ENCODE measurements around the gene PTRHD1.

The PTRHD1 gene

GRCh38 chr2:24762518-24762917 lies 30.7 kb downstream of the PTRHD1 start:
- Histone ChIP-seq H3K27ac (ENCODE audit: low read length) (no peak overlapping the region), H3K4me3 (ENCODE audit: low read length) (no peak overlapping the region), H3K9me3 (replicated peaks; ENCODE audit: insufficient read depth, low read length) (no peaks in the 10 kb centered on the region), H3F3A (ENCODE audit: insufficient read depth, low read length) (no peaks in the 10 kb centered on the region), H2AFZ (ENCODE audit: low read length) (no peak overlapping the region), H3K9ac (ENCODE audit: low read length) (no peak overlapping the region), H3K79me2 (ENCODE audit: low read length) (no peaks in the 10 kb centered on the region), H3K4me1 (ENCODE audit: low read length) (peaks cover 5% of the 10 kb centered on the region), H3K9me2 (replicated peaks; ENCODE audit: insufficient read depth, low read length) (no peaks in the 10 kb centered on the region), H3K27me3 (replicated peaks; ENCODE audit: insufficient read depth, low read length) (no peaks in the 10 kb centered on the region), H3K4me2 (ENCODE audit: low read depth, low read length) (no peak overlapping the region), H4K20me1 (ENCODE audit: insufficient read depth, low read length) (no peaks in the 10 kb centered on the region), H3K36me3 (replicated peaks; ENCODE audit: insufficient read depth, low read length) (no peaks in the 10 kb centered on the region)
- no peak for DNase-seq
- TF ChIP-seq EZH2 (optimal IDR thresholded peaks at IDR 0.05; ENCODE audit: low read depth, low read length) (no peak), CTCF (IDR thresholded peaks at IDR 0.05; ENCODE audit: low read length) (no peak), EZH2phosphoT487 (IDR thresholded peaks at IDR 0.05; ENCODE audit: low read length) (no peak)

GRCh38 chr2:24761866-24762265 lies 31.3 kb downstream of the PTRHD1 start:
- no peak for DNase-seq
- H3K27me3 ChIP-seq (replicated peaks; ENCODE audit: insufficient read depth, low read length), result no peaks in the 10 kb centered on the region
- H3F3A ChIP-seq (ENCODE audit: insufficient read depth, low read length), result no peaks in the 10 kb centered on the region
- H3K4me1 ChIP-seq (ENCODE audit: low read length), result peaks cover 5% of the 10 kb centered on the region
- H3K79me2 ChIP-seq (ENCODE audit: low read length), result no peaks in the 10 kb centered on the region
- H4K20me1 ChIP-seq (ENCODE audit: insufficient read depth, low read length), result no peaks in the 10 kb centered on the region
- TF ChIP-seq CTCF (IDR thresholded peaks at IDR 0.05; ENCODE audit: low read length) (no peak), EZH2 (optimal IDR thresholded peaks at IDR 0.05; ENCODE audit: low read depth, low read length) (no peak), EZH2phosphoT487 (IDR thresholded peaks at IDR 0.05; ENCODE audit: low read length) (no peak)
- H3K9me2 ChIP-seq (replicated peaks; ENCODE audit: insufficient read depth, low read length), result no peaks in the 10 kb centered on the region
- no peaks in the 10 kb centered on the region for H3K9me3 ChIP-seq (replicated peaks; ENCODE audit: insufficient read depth, low read length)
- no peak overlapping the region for H3K27ac ChIP-seq (ENCODE audit: low read length)
- no peak overlapping the region for H2AFZ ChIP-seq (ENCODE audit: low read length)
- no peak overlapping the region for H3K4me2 ChIP-seq (ENCODE audit: low read depth, low read length)
- no peaks in the 10 kb centered on the region for H3K36me3 ChIP-seq (replicated peaks; ENCODE audit: insufficient read depth, low read length)
- H3K4me3 ChIP-seq (ENCODE audit: low read length), result no peak overlapping the region
- no peak overlapping the region for H3K9ac ChIP-seq (ENCODE audit: low read length)

- Histone ChIP-seq H2AFZ (ENCODE audit: low read length) (no peak overlapping the region), H3K9ac (ENCODE audit: low read length) (no peak overlapping the region), H3K27me3 (replicated peaks; ENCODE audit: insufficient read depth, low read length) (no peaks in the 10 kb centered on the region), H3K9me3 (replicated peaks; ENCODE audit: insufficient read depth, low read length) (no peaks in the 10 kb centered on the region), H4K20me1 (ENCODE audit: insufficient read depth, low read length) (no peaks in the 10 kb centered on the region), H3K4me2 (ENCODE audit: low read depth, low read length) (no peak overlapping the region), H3K9me2 (replicated peaks; ENCODE audit: insufficient read depth, low read length) (no peaks in the 10 kb centered on the region), H3K4me1 (ENCODE audit: low read length) (no peaks in the 10 kb centered on the region), H3K36me3 (replicated peaks; ENCODE audit: insufficient read depth, low read length) (no peaks in the 10 kb centered on the region), H3K4me3 (ENCODE audit: low read length) (no peak overlapping the region), H3K27ac (ENCODE audit: low read length) (no peak overlapping the region), H3K79me2 (ENCODE audit: low read length) (no peaks in the 10 kb centered on the region), H3F3A (ENCODE audit: insufficient read depth, low read length) (no peaks in the 10 kb centered on the region)
- DNase-seq, result no peak
- TF ChIP-seq EZH2phosphoT487 (IDR thresholded peaks at IDR 0.05; ENCODE audit: low read length), result no peak
These were observed 36.4 kb downstream of the PTRHD1 start for GRCh38 chr2:24756789-24757188.

GRCh38 chr2:24754985-24755705 lies 38.0 kb downstream of the PTRHD1 start:
- Histone ChIP-seq H3K27ac (ENCODE audit: low read length) (no peak overlapping the region), H3K9ac (ENCODE audit: low read length) (no peak overlapping the region), H3K9me2 (replicated peaks; ENCODE audit: insufficient read depth, low read length) (no peaks in the 10 kb centered on the region), H4K20me1 (ENCODE audit: insufficient read depth, low read length) (no peaks in the 10 kb centered on the region), H3K9me3 (replicated peaks; ENCODE audit: insufficient read depth, low read length) (no peaks in the 10 kb centered on the region), H3K27me3 (replicated peaks; ENCODE audit: insufficient read depth, low read length) (no peaks in the 10 kb centered on the region), H2AFZ (ENCODE audit: low read length) (no peak overlapping the region), H3K4me2 (ENCODE audit: low read depth, low read length) (no peak overlapping the region), H3K36me3 (replicated peaks; ENCODE audit: insufficient read depth, low read length) (no peaks in the 10 kb centered on the region), H3K4me1 (ENCODE audit: low read length) (no peaks in the 10 kb centered on the region), H3K79me2 (ENCODE audit: low read length) (no peaks in the 10 kb centered on the region), H3F3A (ENCODE audit: insufficient read depth, low read length) (no peaks in the 10 kb centered on the region), H3K4me3 (ENCODE audit: low read length) (no peak overlapping the region)
- DNase-seq, result no peak
- TF ChIP-seq EZH2 (optimal IDR thresholded peaks at IDR 0.05; ENCODE audit: low read depth, low read length) (no peak), EZH2phosphoT487 (IDR thresholded peaks at IDR 0.05; ENCODE audit: low read length) (no peak), CTCF (IDR thresholded peaks at IDR 0.05; ENCODE audit: low read length) (no peak)
